Lower leg skin (tissue), 4 donors: Measurements from ENCODE around the gene EFHC1. TPM values are rescaled to one million over a fixed set of nuclear protein-coding genes. Genes with fewer than 3 reads are reported as not detected.

Experiments used
- DNase-seq, 2 donors: peaks; one replicate each; pipeline ENCODE4 v3.0.0-alpha.2; 2019; ENCODE audit warnings: low spot score in 2 of 2
- H3K4me3 ChIP-seq: fragments of 200-600 bp; sonication (generic); 2 replicates; pipeline ENCODE4 v1.5.1; 2017; ENCODE audit warnings: mild to moderate bottlenecking, low read depth; ENCODE audit not compliant: poor library complexity, severe bottlenecking
- CTCF ChIP-seq, 3 donors: fragments of 450-650 bp; IDR thresholded peaks; one replicate each; pipeline ENCODE4 v1.5.1; 2016; ENCODE audit warnings: antibody characterized with exemption in 3 of 3, mild to moderate bottlenecking in 3 of 3, moderate library complexity in 2 of 3
- POLR2A ChIP-seq, 2 donors: fragments of 450-650 bp; IDR thresholded peaks; one replicate each; pipeline ENCODE4 v1.6.1; 2016 to 2017; ENCODE audit warnings: antibody characterized with exemption in 2 of 2, mild to moderate bottlenecking in 1 of 2, moderate library complexity in 1 of 2
- WGBS, 2 donors: methylation state at CpG; one replicate each; pipeline ENCODE4 v1.1.5; 2018; 5-methylcytosine and 5-hydroxymethylcytosine counted together
- intact Hi-C: fragments of 100-400 bp; cut with DNase I; formaldehyde crosslinking; loops from one replicate; pipeline ENCODE4 v1.15.0; 2023; ENCODE audit warnings: low total_unique reads
- total RNA-seq, 4 donors: library from RNA; depleted of rRNA; stranded (reverse); fragments of >200 nt; gene quantifications; one replicate each; pipeline ENCODE4 v1.1.0, GENCODE V29; 2016

EFHC1 gene
- total RNA-seq, 4 donors from 2014 or later: 12.2 to 22.8 (median 18.1) TPM

GRCh38 chr6:52417675-52418111 is 2.4 kb upstream of the EFHC1 start:
- TF ChIP-seq CTCF (IDR thresholded peaks at IDR 0.05): no peak
- no peak for TF ChIP-seq POLR2A (IDR thresholded peaks at IDR 0.05)
- 51 to 59% methylated on average over 5 of the region's 5 CpGs for WGBS, 2 donors
- intact Hi-C loops: loop anchor here (5.0 to 10.0 kb wide), 2 partner anchors 177 to 245 kb away; no protein-coding TSS in a partner anchor
- H3K4me3 ChIP-seq: no peak overlapping the region
- no peak for DNase-seq

- no peak for DNase-seq
- no peak for TF ChIP-seq CTCF (IDR thresholded peaks at IDR 0.05)
- TF ChIP-seq POLR2A (IDR thresholded peaks at IDR 0.05): no peak
- 67 to 69% methylated on average over 2 of the region's 2 CpGs for WGBS, 2 donors
- H3K4me3 ChIP-seq: no peak overlapping the region
- intact Hi-C loops: loop anchor here (5.0 to 10.0 kb wide), 2 partner anchors 176 to 244 kb away; no protein-coding TSS in a partner anchor
These were observed 1.5 kb upstream of the EFHC1 start for GRCh38 chr6:52418606-52419005.

GRCh38 chr6:52420668-52421358 is 671 bp downstream of the EFHC1 start:
- no peak for DNase-seq
- intact Hi-C loops: no loop called here
- TF ChIP-seq CTCF (IDR thresholded peaks at IDR 0.05) (peak in 1 of 3 donors; percentile 39), POLR2A (IDR thresholded peaks at IDR 0.05) (no peak)
- WGBS, 2 donors: 3 to 4% methylated on average over 21 of the region's 21 CpGs
- H3K4me3 ChIP-seq: peak overlapping the region; percentile 61

GRCh38 chr6:52422156-52422555 is 2.0 kb downstream of the EFHC1 start:
- TF ChIP-seq POLR2A (IDR thresholded peaks at IDR 0.05) (no peak), CTCF (IDR thresholded peaks at IDR 0.05) (no peak)
- no peak overlapping the region for H3K4me3 ChIP-seq
- 91 to 97% methylated on average over 2 of the region's 2 CpGs for WGBS, 2 donors
- DNase-seq: no peak
- intact Hi-C loops: no loop called here

- WGBS, 2 donors: 68 to 69% methylated on average over 3 of the region's 3 CpGs
- intact Hi-C loops: no loop called here
- no peak overlapping the region for H3K4me3 ChIP-seq
- TF ChIP-seq POLR2A (IDR thresholded peaks at IDR 0.05): no peak
- no peak for TF ChIP-seq CTCF (IDR thresholded peaks at IDR 0.05)
- DNase-seq: no peak
These were observed 3.3 kb downstream of the EFHC1 start for GRCh38 chr6:52423448-52423847.
